Stimulated activated CD4-positive, alpha-beta T cell treated with anti-CD3 and anti-CD28 coated beads, Interleukin-1b, Interleukin-23, amount 100 ng/mL, for 48 hours (primary cell): ENCODE results near the gene FBXO46.
"Not testable (repeated sequence)": the region's sequence is repeated elsewhere in the genome, so short reads cannot be mapped to it uniquely, and the experiment has no call there.

Experiments used
- DNase-seq: peaks from one replicate; pipeline ENCODE4 v3.0.0-alpha.2; 2020

The FBXO46 gene

GRCh38 chr19:45720065-45720464 lies 10.6 kb downstream of the FBXO46 start:
- DNase-seq, result not testable (repeated sequence)

DNA sequence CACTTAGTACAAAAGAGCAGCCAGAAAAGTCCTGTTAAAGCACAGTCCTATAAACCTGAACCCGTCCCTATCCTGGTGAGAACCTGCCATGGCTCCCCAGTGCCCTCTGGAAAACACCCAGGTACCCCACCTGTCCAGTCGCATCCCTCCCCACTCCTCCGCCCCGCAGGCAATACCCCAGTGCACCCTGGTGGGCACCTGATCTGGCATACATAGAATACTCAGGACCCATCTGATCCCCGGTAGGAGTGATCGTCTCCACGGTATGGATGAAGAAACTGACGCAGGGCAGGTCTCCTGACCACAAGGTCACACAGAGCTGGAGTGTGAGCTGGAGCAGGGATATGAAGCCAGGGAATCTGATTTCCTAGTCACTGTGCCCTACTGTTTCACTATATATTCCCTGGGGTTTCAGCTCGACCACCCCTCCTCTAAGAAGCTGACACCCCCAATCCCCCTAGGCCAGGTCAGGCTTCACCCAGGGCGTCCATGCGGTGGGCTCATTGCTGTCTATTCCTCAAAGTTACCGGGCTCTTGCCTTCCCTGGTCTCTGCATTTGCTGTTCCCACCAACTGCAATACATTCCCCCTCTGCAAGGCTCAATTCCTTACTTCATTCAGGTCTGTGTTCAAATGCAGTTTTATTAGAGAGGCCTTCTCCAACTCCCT lies 12.6 kb downstream of the FBXO46 start:
- DNase-seq, result no peak

DNA sequence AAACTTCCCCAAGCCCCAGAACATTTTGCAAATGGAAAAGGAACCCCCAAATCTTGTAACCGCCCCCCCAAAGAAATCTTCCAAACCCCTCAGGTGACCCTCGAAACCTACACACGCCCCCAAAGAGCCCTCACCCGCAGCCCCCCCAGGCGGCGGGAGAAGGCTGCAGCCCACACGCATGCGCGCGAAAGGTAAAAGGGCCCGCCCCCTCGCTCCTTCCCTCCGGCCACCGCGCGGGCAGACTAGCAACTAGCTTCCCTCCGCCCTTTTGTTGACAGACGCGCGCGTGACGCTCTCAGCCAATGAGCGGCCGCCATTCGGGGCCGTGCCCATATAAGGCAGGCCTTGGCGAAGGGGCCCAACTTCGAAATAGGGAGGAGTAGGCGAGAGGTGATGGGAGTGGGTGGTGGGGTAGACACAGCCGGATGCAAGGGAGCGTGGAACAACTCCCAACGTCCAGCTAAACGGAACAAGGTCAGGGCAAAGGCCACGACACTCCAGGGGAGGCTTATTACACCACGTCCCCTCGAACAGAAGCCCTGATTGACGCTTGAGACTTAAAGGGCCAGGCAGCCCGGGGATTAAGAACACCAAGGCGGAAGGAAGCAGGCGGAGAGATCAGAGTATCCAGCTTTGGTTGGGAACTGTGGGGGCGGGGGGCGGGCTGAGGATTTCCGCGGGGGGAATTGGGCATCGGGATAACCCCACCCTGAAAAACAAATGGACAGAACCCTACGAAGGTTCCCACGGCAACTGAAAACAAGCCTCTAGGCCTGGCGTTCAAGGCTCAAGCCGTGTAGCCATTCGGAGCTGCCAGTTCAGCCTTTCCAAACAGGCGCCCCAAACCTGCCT lies 13.3 kb downstream of the FBXO46 start:
- peak; percentile 99 for DNase-seq

DNA sequence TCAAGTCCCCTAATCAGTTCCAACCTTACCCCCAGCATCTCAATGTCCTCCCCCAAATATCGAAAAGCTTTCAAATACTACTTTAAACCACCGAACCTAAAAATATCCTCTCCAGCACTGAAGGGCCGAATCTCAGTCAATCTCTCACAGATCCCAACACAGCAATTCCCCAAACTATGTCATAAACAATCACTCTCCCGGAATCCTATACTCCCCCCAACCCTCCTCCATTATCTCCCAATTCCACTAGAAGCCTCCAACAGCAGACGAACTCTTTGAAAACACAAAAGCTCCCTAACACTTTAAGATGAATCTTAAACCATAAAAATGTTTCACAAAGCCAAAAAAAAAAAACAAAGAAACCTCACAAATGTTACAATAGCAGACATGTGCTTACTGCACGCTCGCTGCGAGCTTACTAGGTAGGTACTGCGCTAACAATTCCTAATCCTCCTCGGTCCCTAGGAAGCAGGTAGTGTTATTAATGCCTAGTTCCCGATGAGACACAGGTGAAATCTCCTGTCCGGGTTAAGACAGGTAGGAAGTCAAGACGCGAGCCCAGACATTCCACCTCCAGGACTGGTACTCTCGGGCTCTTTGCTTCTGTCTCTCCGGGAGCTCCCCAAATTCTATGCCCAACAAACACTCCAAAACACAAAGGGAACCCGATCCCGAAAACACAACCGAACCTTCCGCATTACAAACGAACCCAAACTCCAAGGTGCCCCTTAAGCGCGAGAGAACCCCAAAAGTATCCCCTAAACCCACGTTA lies 14.2 kb downstream of the FBXO46 start:
- DNase-seq, result no peak

DNA sequence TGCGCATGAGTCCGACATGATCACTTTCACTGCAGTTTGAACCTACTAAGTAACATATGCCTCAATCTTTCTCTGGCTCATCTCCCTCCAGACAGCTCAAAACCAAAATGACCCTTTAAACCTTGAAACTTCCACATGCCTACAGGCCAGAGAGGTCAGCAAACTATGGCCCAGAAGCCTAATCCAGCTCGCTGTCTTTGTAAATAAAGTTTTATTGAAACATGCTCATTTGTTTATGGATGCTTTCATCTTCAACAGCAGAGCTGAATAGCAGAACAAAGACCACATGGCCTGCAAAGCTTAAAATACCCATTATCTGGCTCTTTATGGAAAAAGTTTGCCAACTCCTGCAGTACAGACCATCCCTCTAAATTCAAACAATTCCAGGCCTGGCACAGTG lies 15.6 kb downstream of the FBXO46 start:
- no peak for DNase-seq

GRCh38 chr19:45713141-45713540 lies 17.6 kb downstream of the FBXO46 start:
- DNase-seq, result no peak

DNA sequence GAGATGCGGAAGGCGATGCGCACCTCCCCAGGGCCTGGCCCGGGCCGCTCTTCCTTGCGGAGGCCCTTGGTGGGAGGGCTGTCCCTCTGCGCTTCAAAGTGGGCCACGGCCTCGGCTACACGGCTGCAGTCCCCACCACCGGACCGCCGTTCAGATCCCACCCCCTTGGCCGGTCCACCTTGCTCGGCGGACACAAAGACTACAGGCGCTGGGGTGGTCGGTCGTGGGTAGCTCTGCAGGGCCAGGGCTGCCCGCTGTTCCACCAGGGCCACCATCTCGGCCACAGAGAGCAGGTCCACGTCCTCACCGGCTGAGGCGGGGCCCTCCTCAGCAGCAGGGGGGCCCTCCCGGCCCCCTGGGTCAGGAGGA lies 18.0 kb downstream of the FBXO46 start:
- no peak for DNase-seq

- DNase-seq, result no peak
Measured at GRCh38 chr19:45711851-45712698, 18.6 kb downstream of the FBXO46 start.

- no peak for DNase-seq
Measured at GRCh38 chr19:45710356-45711130, 20.2 kb downstream of the FBXO46 start.

DNA sequence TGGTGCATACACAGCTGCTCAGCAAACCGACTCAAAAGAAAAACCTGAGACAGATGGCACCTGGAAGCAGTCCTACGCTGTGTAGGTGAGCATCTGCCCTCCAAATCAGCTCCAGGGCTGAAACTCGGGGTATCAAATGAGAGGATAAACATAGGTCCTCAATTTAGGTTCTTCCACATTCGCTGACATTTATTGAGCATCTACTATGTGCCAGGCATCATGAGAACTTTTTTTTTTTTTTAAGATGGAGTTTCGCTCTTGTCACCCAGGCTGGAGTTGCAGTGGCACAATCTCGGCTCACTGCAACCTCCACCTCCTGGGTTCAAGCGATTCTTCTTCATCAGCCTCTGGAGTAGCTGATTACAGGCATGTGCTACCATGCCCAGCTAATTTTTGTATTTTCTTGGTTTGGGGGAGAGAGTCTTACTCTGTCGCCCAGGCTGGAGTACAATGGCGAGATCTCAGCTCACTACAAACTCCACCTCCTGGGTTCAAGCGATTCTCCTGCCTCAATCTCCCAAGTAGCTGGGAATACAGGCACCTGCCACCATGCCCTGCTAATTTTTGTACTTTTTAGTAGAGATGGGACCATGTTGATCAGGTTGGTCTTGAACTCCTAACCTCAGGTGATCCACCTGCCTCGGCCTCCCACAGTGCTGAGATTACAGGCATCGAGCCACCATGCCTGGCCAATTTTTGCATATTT lies 24.8 kb downstream of the FBXO46 start:
- DNase-seq, result no peak

DNA sequence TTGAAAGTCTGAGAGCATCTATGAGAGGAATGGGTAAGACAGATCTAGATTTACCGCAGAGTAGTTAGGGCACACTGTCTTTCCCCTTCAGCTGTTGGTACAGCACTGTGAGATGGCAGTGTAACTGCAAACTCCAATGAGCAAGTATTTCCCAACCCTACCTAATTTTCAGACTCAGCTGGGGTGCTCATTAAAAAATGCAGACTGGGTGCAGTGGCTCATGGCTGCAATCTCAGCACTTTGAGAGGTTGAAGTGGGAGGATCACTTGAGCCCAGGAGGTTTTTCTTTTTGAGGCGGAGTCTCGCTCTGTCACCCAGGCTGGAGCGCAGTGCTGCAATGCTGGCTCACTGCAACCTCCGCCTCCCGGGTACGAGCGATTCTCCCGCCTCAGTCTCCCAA lies 25.6 kb downstream of the FBXO46 start:
- DNase-seq, result no peak

- no peak for DNase-seq
Measured at GRCh38 chr19:45701676-45702075, 29.0 kb downstream of the FBXO46 start.

DNA sequence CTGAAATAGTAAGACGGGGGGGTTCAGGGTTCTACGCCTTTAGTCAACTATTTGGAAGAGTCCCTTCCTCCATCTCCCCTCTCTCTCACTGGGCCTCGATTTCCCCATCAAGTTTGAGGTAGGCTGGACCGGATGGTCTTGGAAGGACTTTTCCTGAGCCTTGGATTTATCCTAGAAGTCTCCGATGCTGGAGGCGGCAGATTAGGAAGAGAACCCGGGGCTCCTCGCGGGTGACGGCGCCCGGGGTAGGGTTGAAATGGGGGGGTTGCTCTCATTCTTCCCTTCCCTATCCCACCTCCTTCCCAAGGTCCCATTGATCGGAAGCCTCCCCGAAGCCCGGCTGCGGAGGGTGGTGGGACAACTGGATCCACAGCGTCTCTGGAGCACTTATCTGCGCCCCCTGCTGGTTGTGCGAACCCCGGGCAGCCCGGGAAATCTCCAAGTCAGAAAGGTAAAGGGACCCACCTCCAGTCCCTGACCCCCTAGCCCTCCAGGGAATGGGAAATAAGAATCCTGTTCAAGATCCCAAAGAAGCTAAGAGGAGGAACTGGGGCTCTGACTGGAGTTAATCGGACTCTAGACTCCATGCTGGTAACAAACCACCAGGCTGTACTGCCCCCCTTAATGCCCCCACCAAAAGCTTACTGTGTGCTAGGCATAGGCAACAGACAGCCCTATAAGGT lies 37.4 kb downstream of the FBXO46 start:
- DNase-seq, result peak; percentile 80

DNA sequence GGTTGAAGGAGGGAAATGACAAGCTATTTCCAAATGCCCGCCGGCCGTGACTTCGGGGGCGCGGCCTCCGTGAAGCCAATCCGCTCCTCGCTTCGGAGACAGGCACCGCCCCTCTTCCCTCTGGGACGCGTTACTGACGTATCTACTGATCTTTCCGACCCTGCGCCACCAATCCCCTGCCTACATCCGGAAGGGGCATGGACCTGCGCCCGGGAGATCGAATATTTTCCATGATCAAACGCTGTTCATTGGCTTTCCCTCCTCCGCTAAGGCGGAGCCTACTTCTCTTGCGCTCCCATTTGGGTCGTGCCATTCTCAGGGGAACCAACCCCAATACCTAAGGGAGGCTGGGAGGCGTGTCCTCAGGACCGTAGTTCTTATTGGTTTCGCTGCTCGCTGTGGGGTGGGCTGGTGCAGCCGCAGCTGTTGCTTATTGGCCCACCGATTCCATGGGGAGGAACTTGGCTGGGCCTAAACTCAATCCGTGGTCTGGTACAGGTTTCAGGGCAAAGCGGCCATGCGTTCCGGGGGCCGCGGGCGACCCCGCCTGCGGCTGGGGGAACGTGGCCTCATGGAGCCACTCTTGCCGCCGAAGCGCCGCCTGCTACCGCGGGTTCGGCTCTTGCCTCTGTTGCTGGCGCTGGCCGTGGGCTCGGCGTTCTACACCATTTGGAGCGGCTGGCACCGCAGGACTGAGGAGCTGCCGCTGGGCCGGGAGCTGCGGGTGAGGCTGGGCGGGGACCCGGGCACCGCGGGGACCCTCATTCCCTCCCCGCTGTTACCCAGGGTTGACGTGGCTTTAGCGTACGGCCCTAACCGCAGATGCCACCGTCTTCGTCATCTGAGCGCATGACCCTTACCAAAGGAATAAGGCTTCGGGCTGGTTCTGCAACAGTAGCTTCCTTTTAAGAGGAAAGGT lies 38.2 kb downstream of the FBXO46 start, which contains the start of gene QPCTL:
Gene QPCTL (plus strand): TSS at position 480 of the 919 bp plus-strand sequence. CDS start 38 bp downstream, at position 518.
- peak; percentile 98 for DNase-seq

DNA sequence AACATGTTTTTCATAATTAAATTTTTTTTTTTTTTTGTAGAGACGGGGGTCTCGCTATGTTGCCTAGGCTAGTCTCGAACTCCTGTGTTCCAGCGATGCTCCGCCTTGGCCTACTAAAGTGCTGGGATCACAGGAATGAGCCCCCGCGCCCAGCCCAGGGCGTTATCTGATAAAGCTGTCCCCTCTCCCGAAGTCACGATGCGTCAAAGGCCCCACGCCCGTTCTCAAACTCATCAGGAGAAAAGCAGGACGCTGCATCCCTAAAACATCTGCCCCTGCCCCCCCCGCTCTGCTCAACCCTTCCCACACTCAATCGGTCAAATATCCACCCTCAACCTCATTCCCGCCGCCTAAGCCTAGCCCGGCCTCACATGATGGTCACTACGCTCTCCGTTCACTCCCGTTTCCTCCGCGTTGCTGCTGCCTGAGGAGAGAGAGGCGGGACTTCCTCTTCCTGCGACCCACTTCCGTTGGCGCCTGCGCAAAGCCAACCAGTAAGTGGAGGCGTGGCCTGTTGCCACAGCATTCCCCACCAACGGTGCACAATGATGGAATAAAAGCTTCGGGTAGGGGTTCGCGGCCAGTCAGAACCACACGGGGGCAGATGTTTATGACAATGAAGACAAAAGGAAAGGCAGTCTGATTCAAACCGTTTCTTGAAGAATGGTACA lies 39.0 kb downstream of the FBXO46 start, which contains the start of gene SNRPD2:
Gene SNRPD2 (minus strand): TSS at position 438 of the 671 bp plus-strand sequence. CDS start 65 bp downstream, at position 373.
- peak; percentile 94 for DNase-seq

GRCh38 chr19:45687599-45687998 lies 43.1 kb downstream of the FBXO46 start:
- DNase-seq, result no peak

GRCh38 chr19:45685045-45685444 lies 45.7 kb downstream of the FBXO46 start:
- not testable (repeated sequence) for DNase-seq

GRCh38 chr19:45682908-45683307 lies 47.8 kb downstream of the FBXO46 start:
- DNase-seq, result no peak

DNA sequence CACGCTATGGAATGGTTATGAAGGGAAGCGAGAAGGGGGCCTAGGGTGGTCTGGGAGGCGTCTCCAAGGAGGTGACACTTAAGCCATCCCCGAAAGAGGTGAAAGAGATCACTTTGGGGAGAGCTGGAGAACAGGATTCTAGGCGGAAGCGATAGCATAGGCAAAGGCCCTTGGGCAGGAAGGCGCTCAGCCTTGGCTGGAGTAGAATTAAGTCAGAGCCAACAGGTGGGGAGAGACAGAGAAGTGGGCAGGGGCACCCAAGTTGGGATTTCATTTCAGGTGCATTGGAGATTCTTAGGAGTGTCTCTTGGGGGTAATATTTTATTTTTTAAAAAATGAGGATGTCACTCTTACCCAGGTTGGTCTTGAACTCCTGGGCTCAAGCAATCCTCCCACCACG lies 48.6 kb downstream of the FBXO46 start:
- DNase-seq, result no peak
